H1 (cell line): ENCODE data around the gene DCP2. TPM values are rescaled to one million over a fixed set of nuclear protein-coding genes. Genes with fewer than 3 reads are reported as not detected.

Experiments
- HDAC2 ChIP-seq, 2 experiments: fragments of 300-600 bp in 1 of 2; sonication (generic) in 1 of 2; IDR thresholded peaks; 2 replicates each; pipeline ENCODE4 v1.6.1; 2011 to 2012; ENCODE audit warnings: low read depth in 2 of 2, low read length in 2 of 2, mild to moderate bottlenecking in 2 of 2, moderate library complexity in 2 of 2, borderline replicate concordance in 1 of 2, inconsistent platforms in 1 of 2
- KDM5A ChIP-seq: fragments of 200-600 bp; IDR thresholded peaks from 2 replicates; pipeline ENCODE4 v1.7.1; 2012; ENCODE audit warnings: mild to moderate bottlenecking, low read length, inconsistent platforms, mixed read lengths
- MAFK ChIP-seq: IDR thresholded peaks from 2 replicates; pipeline ENCODE4 v1.6.1; 2012; ENCODE audit warnings: low read depth, mild to moderate bottlenecking, improper control_type of control experiment, low read length
- RNF2 ChIP-seq: fragments of 200-900, 300-1000 bp; sonication (generic); IDR thresholded peaks from 2 replicates; pipeline ENCODE4 v1.7.1; 2016; ENCODE audit warnings: borderline replicate concordance, low read depth, mild to moderate bottlenecking, antibody characterized with exemption, low read length; ENCODE audit not compliant: poor library complexity, severe bottlenecking; ENCODE audit errors: missing control alignments
- polyA plus RNA-seq, 7 experiments: library from polyadenylated mRNA; depleted of rRNA in 3 of 7; stranded (reverse) in 5 of 7; unstranded in 2 of 7; fragments of >200 nt in 5 of 7; fragments of 200-250 nt in 2 of 7; gene quantifications; 1 replicate in 5 of 7; 2 replicates in 1 of 7; 4 replicates in 1 of 7; pipeline versions ENCODE4 v1.2.1 to v1.2.3, GENCODE V29; 2011 to 2013; ENCODE audit warnings: missing spikeins in 2 of 7, mixed read lengths in 2 of 7
- total RNA-seq: library from RNA; stranded (reverse); fragmentation: NEBNext Ultra II Directional; extraction: Animal tissue kit (Norgen Biotek cat#: 25700); gene quantifications from 2 replicates; pipeline ENCODE4 v1.2.1, GENCODE V29; 2021
- TF ChIP-seq, protein P1 (sequence below): IDR thresholded peaks from 2 replicates; pipeline ENCODE4 v1.6.1; 2012; ENCODE audit warnings: inconsistent platforms

The DCP2 gene
- total and polyA plus RNA-seq, 2 of the 8 experiments (the other 6 are each of a cell fraction or from before 2014, with no cell fraction given), result 14.4 to 162 TPM

DNA sequence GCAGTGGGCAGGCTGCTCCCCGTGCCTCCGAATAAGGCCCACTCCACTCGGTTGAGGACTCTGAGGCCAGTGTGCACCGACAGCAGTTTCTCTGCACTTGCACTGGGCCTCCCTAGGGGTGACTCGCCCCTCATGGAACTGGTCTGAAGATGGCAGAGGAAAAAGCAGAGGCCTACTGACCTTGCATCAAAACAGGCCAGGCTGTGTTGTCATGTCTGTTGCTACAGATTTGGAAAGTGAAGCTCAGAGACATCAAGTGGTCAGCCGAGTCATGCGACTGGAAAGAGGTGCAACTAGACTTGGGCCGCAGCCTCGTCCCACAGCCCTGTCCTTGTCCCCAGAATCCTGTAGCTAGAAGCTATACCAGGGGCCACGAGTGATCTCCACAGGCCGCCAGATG is 78.3 kb downstream of the DCP2 start (continued):
- TF ChIP-seq, protein P1, sequence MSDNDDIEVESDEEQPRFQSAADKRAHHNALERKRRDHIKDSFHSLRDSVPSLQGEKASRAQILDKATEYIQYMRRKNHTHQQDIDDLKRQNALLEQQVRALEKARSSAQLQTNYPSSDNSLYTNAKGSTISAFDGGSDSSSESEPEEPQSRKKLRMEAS, result no peak
- TF ChIP-seq MAFK, result no peak
- no peak for TF ChIP-seq KDM5A
- TF ChIP-seq HDAC2 (IDR thresholded peaks at IDR 0.05; ENCODE audit: borderline replicate concordance in 1 of 2, low read depth in 2 of 2, low read length in 2 of 2), result no peak
- TF ChIP-seq RNF2, result no peak
- TF ChIP-seq, all 59 proteins: peak for 0
